Kidney epithelial cell (primary cell): ENCODE measurements around the gene GP2. TPM values are rescaled to one million over a fixed set of nuclear protein-coding genes. Genes with fewer than 3 reads are reported as not detected.

ENCODE experiments used
- DNase-seq: peaks from one replicate; pipeline ENCODE4 v3.0.0-alpha.2; 2010; ENCODE audit warnings: low read depth
- H3K27me3 ChIP-seq: 2 replicates; pipeline ENCODE4 v1.6.0; 2011; ENCODE audit warnings: low read length; ENCODE audit not compliant: control insufficient read depth, insufficient read depth
- H3K36me3 ChIP-seq: 2 replicates; pipeline ENCODE4 v1.5.1; 2011; ENCODE audit warnings: low read length; ENCODE audit not compliant: control insufficient read depth, insufficient read depth
- H3K4me3 ChIP-seq: 2 replicates; pipeline ENCODE4 v1.5.1; 2011; ENCODE audit warnings: low read depth, mild to moderate bottlenecking, control low read depth, low read length
- CTCF ChIP-seq: IDR thresholded peaks from 2 replicates; pipeline ENCODE4 v1.5.1; 2011; ENCODE audit warnings: mild to moderate bottlenecking, moderate library complexity, low read length, control low read depth, inconsistent platforms; ENCODE audit not compliant: insufficient read depth, poor library complexity, severe bottlenecking
- total RNA-seq: library from RNA; depleted of rRNA; stranded (reverse); fragments of >200 nt; gene quantifications from 2 replicates; pipeline ENCODE4 v1.2.3, GENCODE V29; 2015

GP2 gene
- total RNA-seq, 1 donor from 2014 or later: not detected

- no peak for TF ChIP-seq CTCF
- no peaks in the 10 kb centered on the region for H3K36me3 ChIP-seq
- DNase-seq: no peak
- H3K4me3 ChIP-seq: no peak overlapping the region
- H3K27me3 ChIP-seq: no peaks in the 10 kb centered on the region
Observed at GRCh38 chr16:20332411-20332810, 5.1 kb upstream of the GP2 start.

- DNase-seq: no peak
- Histone ChIP-seq H3K4me3 (no peak overlapping the region), H3K27me3 (no peaks in the 10 kb centered on the region), H3K36me3 (no peaks in the 10 kb centered on the region)
- TF ChIP-seq CTCF: no peak
Observed at GRCh38 chr16:20331635-20332034, 4.3 kb upstream of the GP2 start.

GRCh38 chr16:20329392-20330138 lies 2.3 kb upstream of the GP2 start:
- H3K4me3 ChIP-seq: no peak overlapping the region
- no peak for DNase-seq
- H3K36me3 ChIP-seq: no peaks in the 10 kb centered on the region
- H3K27me3 ChIP-seq: no peaks in the 10 kb centered on the region
- TF ChIP-seq CTCF: no peak

GRCh38 chr16:20326321-20326720 lies 992 bp downstream of the GP2 start:
- H3K36me3 ChIP-seq: no peaks in the 10 kb centered on the region
- no peak overlapping the region for H3K4me3 ChIP-seq
- no peaks in the 10 kb centered on the region for H3K27me3 ChIP-seq
- no peak for TF ChIP-seq CTCF
- no peak for DNase-seq

- no peak for TF ChIP-seq CTCF
- Histone ChIP-seq H3K36me3 (no peaks in the 10 kb centered on the region), H3K4me3 (no peak overlapping the region), H3K27me3 (no peaks in the 10 kb centered on the region)
- no peak for DNase-seq
Observed at GRCh38 chr16:20325005-20325404, 2.3 kb downstream of the GP2 start.

GRCh38 chr16:20323591-20324117 lies 3.7 kb downstream of the GP2 start:
- no peak for TF ChIP-seq CTCF
- DNase-seq: no peak
- Histone ChIP-seq H3K36me3 (no peaks in the 10 kb centered on the region), H3K27me3 (no peaks in the 10 kb centered on the region), H3K4me3 (no peak overlapping the region)
